ENCODE measurements around the gene CLEC4G.

GRCh38 chr19:7733376-7733775 lies 1.5 kb upstream of the CLEC4G start:
- TF ChIP-seq CTCF (IDR thresholded peaks at IDR 0.05) (no peak), EP300 (IDR thresholded peaks at IDR 0.05) (no peak), POLR2AphosphoS5 (IDR thresholded peaks at IDR 0.05) (no peak), POLR2A (IDR thresholded peaks at IDR 0.05) (no peak)
